MM.1S (cell line): ENCODE results near the gene RAMACL.

Experiments used
- CTCF ChIP-seq: fragments of 300-600 bp; sonication (generic); IDR thresholded peaks from 2 replicates; pipeline ENCODE4 v1.5.1; 2016; ENCODE audit warnings: antibody characterized with exemption, low read length, mixed read lengths
- EZH2 ChIP-seq: fragments of 300-600 bp; sonication (generic); optimal IDR thresholded peaks from 2 replicates; pipeline ENCODE3; 2017; ENCODE audit warnings: low read depth, mild to moderate bottlenecking, antibody characterized with exemption, low read length, mixed read lengths
- EZH2phosphoT487 ChIP-seq: fragments of 300-600 bp; sonication (generic); IDR thresholded peaks from 2 replicates; pipeline ENCODE4 v1.6.1; 2018; ENCODE audit warnings: antibody characterized with exemption, low read length

DNA sequence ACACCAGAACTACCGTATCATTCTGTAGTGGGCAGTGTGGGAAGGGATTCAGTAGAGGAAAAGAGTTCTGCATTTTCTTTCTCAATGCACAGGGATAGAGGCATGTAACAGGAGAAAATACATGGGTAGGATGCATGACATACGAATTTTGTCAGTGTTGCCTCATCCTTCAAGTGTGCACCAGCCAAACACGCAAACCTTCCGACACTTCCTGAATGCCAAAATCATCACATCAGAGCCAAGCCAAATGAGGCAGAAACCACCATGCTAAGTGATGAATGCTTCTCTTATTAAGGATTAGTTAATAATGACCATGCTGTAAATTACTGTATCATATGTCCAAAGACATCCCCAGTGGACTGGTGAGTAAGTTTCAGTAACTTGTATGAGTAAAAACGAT, 27.3 kb downstream of the RAMACL start:
- TF ChIP-seq CTCF, result no peak
- TF ChIP-seq EZH2, result no peak
- no peak for TF ChIP-seq EZH2phosphoT487
